SW 1271 (cell line): ENCODE data around the gene TEX22.
A peak's percentile ranks its signal among the peaks of the same experiment; 100 is the strongest.

Source experiments
- DNase-seq, 2 experiments: peaks; one replicate each; lab custom pipeline; 2025; lab: John Stamatoyannopoulos, UW

Gene TEX22

GRCh38 chr14:105420974-105421674 lies 22.8 kb downstream of the TEX22 start:
- no peak for DNase-seq

GRCh38 chr14:105421723-105422615 lies 23.6 kb downstream of the TEX22 start:
- DNase-seq = no peak

GRCh38 chr14:105422695-105423487 lies 24.6 kb downstream of the TEX22 start:
- DNase-seq = no peak

GRCh38 chr14:105423488-105424195 lies 25.3 kb downstream of the TEX22 start:
- DNase-seq = no peak

- no peak for DNase-seq
Measured at GRCh38 chr14:105424861-105425260, 26.5 kb downstream of the TEX22 start.

- no peak for DNase-seq
Measured at GRCh38 chr14:105425823-105426247, 27.5 kb downstream of the TEX22 start.

GRCh38 chr14:105426416-105427130 lies 28.2 kb downstream of the TEX22 start:
- no peak for DNase-seq

GRCh38 chr14:105427412-105427811 lies 29.1 kb downstream of the TEX22 start:
- no peak for DNase-seq

GRCh38 chr14:105427936-105428485 lies 29.7 kb downstream of the TEX22 start:
- no peak for DNase-seq

- DNase-seq = no peak
Measured at GRCh38 chr14:105430042-105430441, 31.7 kb downstream of the TEX22 start.

- DNase-seq = peak; percentile 23 to 71
Measured at GRCh38 chr14:105430565-105430964, 32.2 kb downstream of the TEX22 start.

- no peak for DNase-seq
Measured at GRCh38 chr14:105431256-105431655, 32.9 kb downstream of the TEX22 start.

GRCh38 chr14:105432657-105433056 lies 34.3 kb downstream of the TEX22 start:
- no peak for DNase-seq

GRCh38 chr14:105433161-105433605 lies 34.8 kb downstream of the TEX22 start:
- DNase-seq = no peak

GRCh38 chr14:105436402-105436801 lies 38.1 kb downstream of the TEX22 start:
- DNase-seq = no peak

GRCh38 chr14:105436891-105437722 lies 38.8 kb downstream of the TEX22 start:
- DNase-seq = no peak

- no peak for DNase-seq
Measured at GRCh38 chr14:105437723-105438500, 39.6 kb downstream of the TEX22 start.

- no peak for DNase-seq
Measured at GRCh38 chr14:105439179-105439578, 40.8 kb downstream of the TEX22 start.
